CD8-positive, alpha-beta memory T cell (primary cell): ENCODE results near the gene DCN. TPM values are rescaled to one million over a fixed set of nuclear protein-coding genes. Genes with fewer than 3 reads are reported as not detected.

Source experiments
- CTCF ChIA-PET: fragments of 350-600 bp; sonication (Branson Sonifier 250); formaldehyde crosslinking; loops from one replicate; lab custom pipeline; 2021; ENCODE audit warnings: antibody characterized with exemption; lab: Charles Lee
- POLR2A ChIA-PET: fragments of 350-600 bp; sonication (Branson Sonifier 250); formaldehyde crosslinking; loops from one replicate; lab custom pipeline; 2021; ENCODE audit warnings: antibody characterized with exemption; lab: Charles Lee
- DNase-seq, 5 donors: peaks; one replicate each; pipeline versions ENCODE4 v3.0.0 to v3.0.0-alpha.2; 2020 to 2022; ENCODE audit warnings: mixed read lengths in 1 of 5
- H3K27ac ChIP-seq: one replicate; pipeline ENCODE4 v1.7.0; 2013; ENCODE audit warnings: low read depth, mild to moderate bottlenecking, low read length, moderate library complexity
- H3K27me3 ChIP-seq: 2 replicates; pipeline ENCODE4 v1.7.0; 2013; ENCODE audit warnings: low read length, mild to moderate bottlenecking; ENCODE audit not compliant: insufficient read depth, poor library complexity, severe bottlenecking
- H3K36me3 ChIP-seq: 2 replicates; pipeline ENCODE4 v1.7.0; 2013; ENCODE audit warnings: mild to moderate bottlenecking, low read length, moderate library complexity; ENCODE audit not compliant: insufficient read depth
- H3K4me1 ChIP-seq: 2 replicates; pipeline ENCODE4 v1.7.0; 2013; ENCODE audit warnings: mild to moderate bottlenecking, low read length, moderate library complexity; ENCODE audit not compliant: insufficient read depth
- H3K4me3 ChIP-seq: 2 replicates; pipeline ENCODE4 v1.7.0; 2013; ENCODE audit warnings: mild to moderate bottlenecking, low read length
- H3K9me3 ChIP-seq: 2 replicates; pipeline ENCODE4 v1.7.0; 2013; ENCODE audit warnings: mild to moderate bottlenecking, low read length
- H3K27ac Mint-ChIP-seq, 8 donors: one replicate each; pipeline ENCODE4 v1.8.0; 2020 to 2021; ENCODE audit warnings: mixed read lengths in 8 of 8, mild to moderate bottlenecking in 6 of 8, inconsistent platforms in 3 of 8, moderate library complexity in 3 of 8
- H3K27me3 Mint-ChIP-seq, 2 donors: one replicate each; pipeline ENCODE4 v1.8.0; 2020 to 2021; ENCODE audit warnings: mixed read lengths in 2 of 2, mild to moderate bottlenecking in 1 of 2, moderate library complexity in 1 of 2
- H3K36me3 Mint-ChIP-seq, 3 donors: one replicate each; pipeline ENCODE4 v1.8.0; 2020 to 2021; ENCODE audit warnings: mixed read lengths in 3 of 3, inconsistent platforms in 1 of 3, mild to moderate bottlenecking in 1 of 3
- H3K4me1 Mint-ChIP-seq, 3 donors: one replicate each; pipeline ENCODE4 v1.8.0; 2020 to 2021; ENCODE audit warnings: mixed read lengths in 3 of 3, inconsistent platforms in 1 of 3, mild to moderate bottlenecking in 1 of 3
- H3K4me3 Mint-ChIP-seq, 7 donors: one replicate each; pipeline ENCODE4 v1.8.0; 2020 to 2021; ENCODE audit warnings: mixed read lengths in 7 of 7, mild to moderate bottlenecking in 6 of 7, moderate library complexity in 4 of 7, inconsistent platforms in 2 of 7
- H3K9me3 Mint-ChIP-seq, 5 donors: one replicate each; pipeline ENCODE4 v1.8.0; 2020 to 2022; ENCODE audit warnings: mixed read lengths in 5 of 5, mild to moderate bottlenecking in 3 of 5, moderate library complexity in 2 of 5, inconsistent platforms in 1 of 5
- polyA plus RNA-seq: library from polyadenylated mRNA; unstranded; fragments of 300-500 nt; fragmentation: Illumina TruSeq; gene quantifications from one replicate; pipeline ENCODE4 v1.2.3, GENCODE V29; 2021
- total RNA-seq, 2 experiments: library from RNA; stranded (reverse); gene quantifications; one replicate each; pipeline ENCODE4 v1.2.3, GENCODE V29; 2021

Gene DCN
- total and polyA plus RNA-seq, 3 experiments from 2014 or later = not detected

DNA sequence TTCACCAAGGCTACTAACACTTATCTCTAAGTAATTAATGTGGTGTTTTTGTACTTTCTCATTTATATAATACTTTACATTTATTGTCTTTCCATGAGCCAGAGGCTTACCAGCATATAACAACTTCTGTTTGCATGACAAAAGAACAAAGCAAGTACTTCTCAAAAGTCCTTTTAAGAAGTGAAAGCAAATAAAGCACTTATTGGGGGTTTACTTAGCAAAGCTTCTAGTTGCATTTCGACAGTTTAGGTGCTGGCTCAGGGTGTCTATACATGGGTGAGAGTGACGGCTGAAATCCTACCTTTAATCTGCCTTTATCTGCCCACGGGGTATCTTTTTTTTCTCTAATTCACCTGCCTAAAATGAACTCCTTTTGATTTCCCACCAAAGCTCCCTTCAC lies 21.0 kb upstream of the DCN start:
- no peaks in the 10 kb centered on the region for H3K9me3 ChIP-seq
- no peaks in the 10 kb centered on the region for H3K36me3 ChIP-seq
- Mint-ChIP-seq H3K9me3 (peaks cover 0 to 3% (median 0%) of the 10 kb centered on the region in 5 donors), H3K4me1 (no peaks in the 10 kb centered on the region), H3K27ac (no peak overlapping the region), H3K4me3 (no peak overlapping the region), H3K27me3 (no peaks in the 10 kb centered on the region), H3K36me3 (no peaks in the 10 kb centered on the region)
- CTCF ChIA-PET = no interaction called here
- no peak overlapping the region for H3K4me3 ChIP-seq
- no peak for DNase-seq
- H3K27ac ChIP-seq = no peak overlapping the region
- H3K27me3 ChIP-seq = no peaks in the 10 kb centered on the region
- POLR2A ChIA-PET = no interaction called here
- no peaks in the 10 kb centered on the region for H3K4me1 ChIP-seq

DNA sequence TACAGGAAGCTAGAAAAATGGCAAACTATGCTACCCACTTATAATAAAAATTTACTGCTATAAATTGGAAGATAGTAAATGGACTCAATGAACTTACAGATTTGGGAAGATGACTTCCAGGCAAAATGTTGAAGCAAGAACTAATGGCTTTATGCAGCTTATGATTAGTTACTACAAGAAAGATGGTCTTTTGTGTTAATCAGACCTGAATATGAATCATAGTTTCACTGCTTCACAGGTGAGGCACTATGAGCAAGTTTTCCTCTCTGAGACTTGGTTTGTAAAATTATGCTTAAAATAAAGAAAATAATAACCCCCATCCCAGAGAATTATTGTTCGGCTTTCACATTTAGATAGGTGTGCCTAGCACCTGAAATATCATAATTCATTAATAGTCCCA lies 19.8 kb upstream of the DCN start:
- Histone ChIP-seq H3K4me1 (no peaks in the 10 kb centered on the region), H3K9me3 (no peaks in the 10 kb centered on the region), H3K36me3 (no peaks in the 10 kb centered on the region), H3K27me3 (no peaks in the 10 kb centered on the region), H3K27ac (no peak overlapping the region), H3K4me3 (no peak overlapping the region)
- DNase-seq = no peak
- Mint-ChIP-seq H3K4me1 (no peaks in the 10 kb centered on the region), H3K27me3 (no peaks in the 10 kb centered on the region), H3K27ac (no peak overlapping the region), H3K4me3 (no peak overlapping the region), H3K36me3 (no peaks in the 10 kb centered on the region), H3K9me3 (peaks cover 0 to 4% (median 0%) of the 10 kb centered on the region in 5 donors)
- POLR2A ChIA-PET = no interaction called here
- CTCF ChIA-PET = no interaction called here

DNA sequence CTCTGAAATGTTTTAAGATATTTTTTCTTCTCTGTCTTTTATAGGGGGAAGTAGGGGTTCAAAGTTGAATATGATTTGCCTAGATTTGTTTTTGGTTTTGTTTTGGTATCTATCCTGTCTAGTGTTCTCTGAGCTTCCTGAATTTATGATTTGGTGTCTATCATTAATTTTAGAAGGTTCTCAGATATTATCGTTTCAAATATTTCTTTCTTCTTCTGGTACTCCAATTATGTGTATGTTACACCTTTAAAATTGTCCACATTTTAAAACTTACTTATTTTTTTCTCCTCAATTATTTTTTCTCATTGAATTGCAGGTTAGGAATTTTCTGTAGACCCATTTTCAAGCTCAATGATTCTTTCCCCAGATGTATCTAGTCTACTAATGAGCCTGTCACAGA lies 13.8 kb upstream of the DCN start:
- no peak overlapping the region for H3K4me3 Mint-ChIP-seq
- no peaks in the 10 kb centered on the region for H3K36me3 Mint-ChIP-seq
- H3K4me1 ChIP-seq = no peaks in the 10 kb centered on the region
- CTCF ChIA-PET = no interaction called here
- DNase-seq = no peak
- POLR2A ChIA-PET = no interaction called here
- H3K27me3 Mint-ChIP-seq = no peaks in the 10 kb centered on the region
- no peaks in the 10 kb centered on the region for H3K36me3 ChIP-seq
- H3K9me3 Mint-ChIP-seq = peaks cover 0 to 23% (median 2%) of the 10 kb centered on the region in 5 donors
- peak overlapping the region in 1 of 8 donors; percentile 50 for H3K27ac Mint-ChIP-seq
- H3K4me3 ChIP-seq = no peak overlapping the region
- no peak overlapping the region for H3K27ac ChIP-seq
- no peaks in the 10 kb centered on the region for H3K27me3 ChIP-seq
- no peaks in the 10 kb centered on the region for H3K4me1 Mint-ChIP-seq
- H3K9me3 ChIP-seq = no peaks in the 10 kb centered on the region

DNA sequence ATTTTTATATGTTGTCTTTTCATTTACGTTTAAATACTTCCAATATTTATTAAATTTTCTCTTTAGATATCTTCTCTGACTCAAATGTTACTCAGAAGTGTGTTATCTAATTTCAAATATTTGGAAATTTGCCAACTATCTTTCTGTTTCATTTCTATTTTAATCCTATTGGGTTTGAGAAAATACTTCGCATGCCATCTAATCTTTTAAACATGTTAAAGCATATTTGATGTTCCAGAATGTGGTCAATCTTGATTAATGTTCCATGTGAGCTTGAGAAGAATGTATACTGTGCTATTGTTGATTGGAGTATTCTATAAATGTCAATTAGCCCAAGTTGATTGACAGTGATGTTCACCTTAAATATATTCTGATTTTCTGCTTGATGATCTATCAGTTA lies 11.9 kb upstream of the DCN start:
- Histone ChIP-seq H3K27ac (no peak overlapping the region), H3K9me3 (no peaks in the 10 kb centered on the region), H3K27me3 (no peaks in the 10 kb centered on the region), H3K4me1 (no peaks in the 10 kb centered on the region), H3K4me3 (no peak overlapping the region), H3K36me3 (no peaks in the 10 kb centered on the region)
- H3K9me3 Mint-ChIP-seq = peaks cover 0 to 23% (median 2%) of the 10 kb centered on the region in 5 donors
- DNase-seq = no peak
- H3K27ac Mint-ChIP-seq = no peak overlapping the region
- no peaks in the 10 kb centered on the region for H3K4me1 Mint-ChIP-seq
- CTCF ChIA-PET = no interaction called here
- no peak overlapping the region for H3K4me3 Mint-ChIP-seq
- no peaks in the 10 kb centered on the region for H3K27me3 Mint-ChIP-seq
- POLR2A ChIA-PET = no interaction called here
- H3K36me3 Mint-ChIP-seq = no peaks in the 10 kb centered on the region

DNA sequence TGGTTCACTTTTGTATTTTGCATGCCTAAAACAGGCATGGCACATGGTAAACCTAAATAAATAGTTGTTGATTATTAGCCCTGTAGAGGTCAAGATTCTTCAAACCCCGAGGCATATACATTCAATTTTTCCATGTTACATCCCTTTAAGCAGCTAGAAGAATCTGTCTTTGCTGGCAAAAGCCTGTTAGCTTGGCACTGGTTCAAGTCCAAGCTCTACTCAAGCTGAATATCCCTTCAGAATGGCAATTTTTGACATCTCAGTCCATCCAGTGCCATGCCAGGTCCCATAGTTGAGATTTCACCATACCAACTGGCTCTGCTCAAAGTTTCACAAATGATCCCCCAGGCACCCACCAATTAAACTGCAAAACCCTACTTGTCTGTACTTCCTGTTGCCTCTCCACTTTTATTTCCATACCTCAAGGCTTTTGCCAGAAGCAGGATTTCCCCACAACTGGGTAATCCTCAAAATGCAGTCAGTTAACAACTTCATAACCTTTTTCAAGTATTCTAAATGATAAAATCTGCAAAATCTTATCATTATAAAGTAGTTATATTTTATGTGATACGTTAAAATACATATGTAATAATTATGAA lies 9.0 kb upstream of the DCN start:
- Histone ChIP-seq H3K36me3 (no peaks in the 10 kb centered on the region), H3K4me3 (no peak overlapping the region), H3K4me1 (no peaks in the 10 kb centered on the region), H3K9me3 (no peaks in the 10 kb centered on the region), H3K27me3 (no peaks in the 10 kb centered on the region), H3K27ac (no peak overlapping the region)
- ChIA-PET CTCF (no interaction called here), POLR2A (no interaction called here)
- peaks cover 0 to 13% (median 0%) of the 10 kb centered on the region in 5 donors for H3K9me3 Mint-ChIP-seq
- no peak overlapping the region for H3K4me3 Mint-ChIP-seq
- H3K4me1 Mint-ChIP-seq = no peaks in the 10 kb centered on the region
- no peak overlapping the region for H3K27ac Mint-ChIP-seq
- H3K36me3 Mint-ChIP-seq = no peaks in the 10 kb centered on the region
- DNase-seq = no peak
- H3K27me3 Mint-ChIP-seq = peaks cover 0 to 4% of the 10 kb centered on the region in 2 donors

DNA sequence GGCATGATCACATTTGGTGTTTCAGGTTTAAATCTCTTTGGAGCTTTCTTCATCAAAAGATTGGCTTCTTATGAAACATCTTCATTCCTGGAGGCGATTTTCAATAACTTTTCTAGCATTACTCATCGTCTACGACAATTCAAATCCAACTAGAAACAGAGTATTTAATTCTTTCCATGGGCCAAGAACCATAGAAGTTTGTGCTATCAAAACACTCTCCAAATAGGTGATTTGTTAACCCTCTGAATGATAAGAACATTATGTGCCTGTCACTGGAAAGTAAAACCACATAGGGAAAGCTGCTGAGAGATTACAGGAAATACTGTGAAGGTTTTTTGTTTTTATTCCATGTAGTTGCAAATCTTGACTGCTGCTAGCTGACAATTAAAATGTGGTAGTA lies 6.9 kb upstream of the DCN start:
- POLR2A ChIA-PET = no interaction called here

DNA sequence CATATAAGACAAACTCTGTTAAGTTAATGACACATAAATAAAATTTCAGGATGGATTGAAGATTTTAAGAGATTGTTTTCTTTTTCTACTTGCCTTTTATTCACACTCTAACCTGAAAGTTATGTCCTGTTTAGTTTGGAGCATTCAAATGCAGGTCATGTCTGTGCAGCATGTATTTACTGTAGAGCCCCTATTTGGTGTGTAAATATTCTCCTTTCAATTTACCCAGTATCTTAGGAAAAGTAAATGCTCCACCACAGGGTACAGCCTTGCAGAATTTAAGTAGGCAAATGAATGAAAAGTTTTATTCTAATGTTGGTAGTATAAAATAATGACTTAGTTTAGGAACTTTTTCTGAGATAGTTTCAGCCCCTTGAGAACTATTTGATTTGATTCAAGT lies 6.2 kb upstream of the DCN start:
- no peak overlapping the region for H3K27ac ChIP-seq
- no peaks in the 10 kb centered on the region for H3K27me3 ChIP-seq
- ChIA-PET POLR2A (no interaction called here), CTCF (no interaction called here)
- Mint-ChIP-seq H3K36me3 (no peaks in the 10 kb centered on the region), H3K27ac (no peak overlapping the region), H3K4me3 (no peak overlapping the region), H3K27me3 (peaks cover 0 to 4% of the 10 kb centered on the region in 2 donors), H3K9me3 (peaks cover 0 to 2% (median 0%) of the 10 kb centered on the region in 5 donors), H3K4me1 (no peaks in the 10 kb centered on the region)
- H3K9me3 ChIP-seq = no peaks in the 10 kb centered on the region
- DNase-seq = no peak
- H3K4me1 ChIP-seq = no peaks in the 10 kb centered on the region
- H3K36me3 ChIP-seq = no peaks in the 10 kb centered on the region
- H3K4me3 ChIP-seq = no peak overlapping the region

More for the DNA sequence above, 6.9 kb upstream of the DCN start:
- Mint-ChIP-seq H3K27ac (no peak overlapping the region), H3K4me1 (no peaks in the 10 kb centered on the region), H3K36me3 (no peaks in the 10 kb centered on the region), H3K4me3 (no peak overlapping the region), H3K27me3 (peaks cover 0 to 4% of the 10 kb centered on the region in 2 donors), H3K9me3 (peaks cover 0 to 2% (median 0%) of the 10 kb centered on the region in 5 donors)
- Histone ChIP-seq H3K27ac (no peak overlapping the region), H3K4me1 (no peaks in the 10 kb centered on the region), H3K36me3 (no peaks in the 10 kb centered on the region), H3K9me3 (no peaks in the 10 kb centered on the region), H3K4me3 (no peak overlapping the region), H3K27me3 (no peaks in the 10 kb centered on the region)
- CTCF ChIA-PET = no interaction called here
- no peak for DNase-seq

DNA sequence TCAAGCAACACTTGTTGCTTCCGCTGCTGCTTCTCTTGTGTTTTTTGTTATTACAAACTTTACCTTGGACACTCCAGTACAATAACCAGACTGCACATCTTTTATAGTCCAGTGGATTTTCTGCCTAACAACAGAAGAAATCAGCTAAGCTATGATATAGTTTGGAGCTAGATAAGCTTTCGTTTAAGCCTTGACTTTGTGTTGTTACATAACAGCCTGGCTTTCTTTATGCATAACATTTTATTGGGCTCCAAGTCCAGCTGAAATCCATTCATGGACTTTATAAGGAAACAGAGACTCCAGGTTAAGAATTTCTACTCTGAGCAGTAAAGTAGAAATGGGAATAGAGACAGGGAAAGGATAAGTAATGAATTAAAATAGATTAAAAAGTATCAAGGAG lies 3.5 kb upstream of the DCN start:
- CTCF ChIA-PET = no interaction called here
- no peaks in the 10 kb centered on the region for H3K36me3 Mint-ChIP-seq
- no peaks in the 10 kb centered on the region for H3K9me3 Mint-ChIP-seq
- H3K27ac ChIP-seq = no peak overlapping the region
- peaks cover 3 to 4% of the 10 kb centered on the region in 2 donors for H3K27me3 Mint-ChIP-seq
- H3K27ac Mint-ChIP-seq = no peak overlapping the region
- no peak for DNase-seq
- no peaks in the 10 kb centered on the region for H3K4me1 Mint-ChIP-seq
- H3K4me3 Mint-ChIP-seq = no peak overlapping the region
- H3K9me3 ChIP-seq = no peaks in the 10 kb centered on the region
- H3K4me3 ChIP-seq = no peak overlapping the region
- POLR2A ChIA-PET = no interaction called here
- no peaks in the 10 kb centered on the region for H3K4me1 ChIP-seq
- no peaks in the 10 kb centered on the region for H3K27me3 ChIP-seq
- no peaks in the 10 kb centered on the region for H3K36me3 ChIP-seq
